ENCODE data around the gene USP13. TPM values are rescaled to one million over a fixed set of nuclear protein-coding genes. Genes with fewer than 3 reads are reported as not detected.

The USP13 gene
- total RNA-seq, 1 experiment from 2014 or later: 22.7 TPM

- ChIA-PET RAD21 (ENCODE audit: low non-redundant PET in 1 of 2, low total read pairs in 2 of 2, uncharacterized antibody in 2 of 2, unreplicated experiment in 2 of 2) (no interaction called here), POLR2A (no interaction called here), CTCF (no interaction called here)
- Histone ChIP-seq H2AFZ (ENCODE audit: low read depth, low read length, poor library complexity, severe bottlenecking) (no peak overlapping the region), H3K4me1 (ENCODE audit: control insufficient read depth in 1 of 2, insufficient read depth in 2 of 2, low read length in 2 of 2) (no peaks in the 10 kb centered on the region), H3K27ac (ENCODE audit: low read depth, low read length) (no peak overlapping the region), H3K9ac (ENCODE audit: low read length) (no peak overlapping the region), H3K79me2 (ENCODE audit: insufficient read depth, low read length) (no peaks in the 10 kb centered on the region), H3K9me2 (ENCODE audit: insufficient read depth) (no peaks in the 10 kb centered on the region), H3K27me3 (ENCODE audit: insufficient read depth, low read length) (no peaks in the 10 kb centered on the region), H3K36me3 (ENCODE audit: control insufficient read depth in 1 of 2, insufficient read depth in 2 of 2, low read length in 2 of 2) (peaks cover 2 to 16% of the 10 kb centered on the region in 2 experiments; a peak in 2 of 4 replicates), H3K9me3 (ENCODE audit: control insufficient read depth in 1 of 2, insufficient read depth in 1 of 2, low read depth in 1 of 2, low read length in 2 of 2) (no peaks in the 10 kb centered on the region), H4K20me1 (ENCODE audit: insufficient read depth) (no peaks in the 10 kb centered on the region), H3K4me3 (replicated peaks in 1 of 2; ENCODE audit: low read depth in 1 of 2, low read length in 2 of 2) (no peak overlapping the region), H3K4me2 (ENCODE audit: low read length) (no peak overlapping the region)
- ATAC-seq: no peak
- no peak for DNase-seq (ENCODE audit: low read depth, low spot score)
- intact Hi-C loops (cut with micrococcal nuclease): no loop called here
- TF ChIP-seq ATF3 (IDR thresholded peaks at IDR 0.05) (no peak), REST (IDR thresholded peaks at IDR 0.05; ENCODE audit: low read depth) (no peak), TCF7L2 (IDR thresholded peaks at IDR 0.05; ENCODE audit: borderline replicate concordance, extremely low read depth, insufficient read depth, insufficient read length) (no peak), SIN3A (IDR thresholded peaks at IDR 0.05; ENCODE audit: low read depth) (no peak), CBX3 (IDR thresholded peaks at IDR 0.05; ENCODE audit: low read depth) (no peak), CEBPB (IDR thresholded peaks at IDR 0.05; ENCODE audit: low read depth) (no peak), POLR2AphosphoS5 (IDR thresholded peaks at IDR 0.05; ENCODE audit: low read depth, low read length) (no peak), EZH2 (IDR thresholded peaks at IDR 0.05) (no peak), EGR1 (IDR thresholded peaks at IDR 0.05; ENCODE audit: low read depth) (no peak), CTCF (IDR thresholded peaks at IDR 0.05 in 2 of 3, conservative IDR thresholded peaks at IDR 0.05 in 1 of 3; ENCODE audit: borderline replicate concordance in 1 of 3, insufficient read depth in 1 of 3, low read depth in 2 of 3, low read length in 2 of 3) (no peak), RAD21 (IDR thresholded peaks at IDR 0.05; ENCODE audit: low read depth) (no peak), SP1 (IDR thresholded peaks at IDR 0.05; ENCODE audit: low read depth) (no peak), FOSL1 (IDR thresholded peaks at IDR 0.05; ENCODE audit: low read depth) (no peak)
- BruUV-seq (replicated peaks): no TSS peak
These were observed 91.8 kb downstream of the USP13 start for GRCh38 chr3:179744667-179745066.

All from HCT116 (cell line).